Measurements from ENCODE around the gene TSHR.

TSHR gene

DNA sequence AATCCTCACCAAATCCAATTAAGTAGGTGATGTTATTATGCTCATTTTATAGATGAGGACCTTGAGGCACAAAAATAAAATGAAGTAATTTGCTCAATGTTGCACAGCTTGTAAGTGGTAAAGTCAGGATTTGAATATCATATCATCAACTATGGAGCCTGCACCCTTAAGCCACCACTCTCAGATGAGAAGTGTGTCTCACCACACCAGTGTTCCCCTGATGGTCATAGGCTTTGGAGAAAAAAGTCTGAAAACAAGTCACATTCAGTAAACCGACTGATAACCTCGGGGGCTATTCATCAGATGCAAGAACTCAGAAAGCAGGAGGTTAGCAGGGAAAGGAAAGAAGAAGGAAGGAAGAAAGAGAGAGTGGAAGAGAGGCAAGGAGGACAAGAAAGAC is 2.8 kb downstream of the TSHR start:
- no peak for DNase-seq (ENCODE audit: low read depth)
- TF ChIP-seq, protein P1, sequence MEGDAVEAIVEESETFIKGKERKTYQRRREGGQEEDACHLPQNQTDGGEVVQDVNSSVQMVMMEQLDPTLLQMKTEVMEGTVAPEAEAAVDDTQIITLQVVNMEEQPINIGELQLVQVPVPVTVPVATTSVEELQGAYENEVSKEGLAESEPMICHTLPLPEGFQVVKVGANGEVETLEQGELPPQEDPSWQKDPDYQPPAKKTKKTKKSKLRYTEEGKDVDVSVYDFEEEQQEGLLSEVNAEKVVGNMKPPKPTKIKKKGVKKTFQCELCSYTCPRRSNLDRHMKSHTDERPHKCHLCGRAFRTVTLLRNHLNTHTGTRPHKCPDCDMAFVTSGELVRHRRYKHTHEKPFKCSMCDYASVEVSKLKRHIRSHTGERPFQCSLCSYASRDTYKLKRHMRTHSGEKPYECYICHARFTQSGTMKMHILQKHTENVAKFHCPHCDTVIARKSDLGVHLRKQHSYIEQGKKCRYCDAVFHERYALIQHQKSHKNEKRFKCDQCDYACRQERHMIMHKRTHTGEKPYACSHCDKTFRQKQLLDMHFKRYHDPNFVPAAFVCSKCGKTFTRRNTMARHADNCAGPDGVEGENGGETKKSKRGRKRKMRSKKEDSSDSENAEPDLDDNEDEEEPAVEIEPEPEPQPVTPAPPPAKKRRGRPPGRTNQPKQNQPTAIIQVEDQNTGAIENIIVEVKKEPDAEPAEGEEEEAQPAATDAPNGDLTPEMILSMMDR (IDR thresholded peaks at IDR 0.05; ENCODE audit: insufficient read depth, low read depth, low read length, missing control alignments): no peak
- H3K4me3 ChIP-seq (ENCODE audit: low read depth, low read length): no peak overlapping the region

DNA sequence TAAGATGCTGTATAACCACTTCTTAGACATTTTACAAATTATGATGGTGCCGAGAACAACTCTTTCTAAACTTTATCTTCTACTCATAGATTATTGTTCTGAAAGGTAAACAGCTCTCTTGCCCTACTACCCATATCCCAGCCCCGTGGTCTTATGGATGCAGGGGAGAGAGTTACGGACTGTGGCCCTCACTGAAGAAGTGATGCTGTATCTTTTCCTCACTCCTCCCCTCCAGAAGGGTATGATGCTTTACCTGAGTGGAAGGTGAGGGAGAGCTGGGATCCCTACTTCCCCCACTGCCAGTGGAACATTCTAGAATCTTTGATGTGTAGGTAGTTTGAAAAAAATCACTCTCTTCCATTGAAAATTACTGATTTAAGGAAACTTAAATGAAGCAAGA is 3.5 kb downstream of the TSHR start:
- no peak for DNase-seq (ENCODE audit: low read depth)
- TF ChIP-seq, protein P1 (IDR thresholded peaks at IDR 0.05; ENCODE audit: insufficient read depth, low read depth, low read length, missing control alignments): no peak
- no peak overlapping the region for H3K4me3 ChIP-seq (ENCODE audit: low read depth, low read length)

DNA sequence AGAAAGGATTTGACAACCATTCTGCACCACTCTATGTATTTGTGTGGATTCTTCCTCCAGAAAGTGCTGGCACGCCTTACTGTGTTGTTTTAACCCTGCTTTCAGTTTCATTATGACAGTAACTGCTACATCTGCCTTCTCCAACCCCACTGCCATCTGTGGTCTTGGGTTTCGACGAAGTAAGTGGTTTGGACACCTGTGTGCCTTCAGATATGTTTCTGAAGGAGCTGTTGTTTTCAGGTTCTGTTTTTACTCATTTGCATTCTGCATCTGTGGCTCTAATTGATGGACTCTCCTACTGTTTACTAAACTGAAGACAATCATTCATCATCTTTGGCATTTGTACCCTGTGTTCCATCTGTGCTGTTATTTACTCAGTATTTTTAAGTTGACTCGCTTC is 4.1 kb downstream of the TSHR start:
- DNase-seq (ENCODE audit: low read depth): peak; percentile 95
- H3K4me3 ChIP-seq (ENCODE audit: low read depth, low read length): no peak overlapping the region
- TF ChIP-seq, protein P1 (IDR thresholded peaks at IDR 0.05; ENCODE audit: insufficient read depth, low read depth, low read length, missing control alignments): no peak

DNA sequence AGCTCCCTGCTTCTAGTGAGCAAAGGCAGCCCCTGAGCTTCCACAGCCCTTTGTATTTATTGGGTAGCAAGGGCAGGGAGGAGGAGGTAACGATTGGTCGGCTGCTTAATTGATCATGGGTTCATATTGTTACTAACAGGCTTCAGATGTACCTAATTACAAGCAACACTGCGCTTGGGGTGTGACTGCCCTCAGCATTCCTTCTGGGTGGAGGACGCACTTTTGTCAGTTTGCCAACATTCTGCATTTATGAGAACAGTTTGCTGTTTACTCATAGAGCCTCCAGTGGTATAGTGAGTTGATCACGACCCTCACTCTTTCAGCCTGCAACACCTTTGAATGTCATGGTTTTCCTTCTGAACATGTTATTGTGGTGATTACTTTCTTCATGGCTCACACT is 9.6 kb downstream of the TSHR start:
- TF ChIP-seq, protein P1 (IDR thresholded peaks at IDR 0.05; ENCODE audit: insufficient read depth, low read depth, low read length, missing control alignments): no peak
- no peak for DNase-seq (ENCODE audit: low read depth)
- H3K4me3 ChIP-seq (ENCODE audit: low read depth, low read length): no peak overlapping the region

DNA sequence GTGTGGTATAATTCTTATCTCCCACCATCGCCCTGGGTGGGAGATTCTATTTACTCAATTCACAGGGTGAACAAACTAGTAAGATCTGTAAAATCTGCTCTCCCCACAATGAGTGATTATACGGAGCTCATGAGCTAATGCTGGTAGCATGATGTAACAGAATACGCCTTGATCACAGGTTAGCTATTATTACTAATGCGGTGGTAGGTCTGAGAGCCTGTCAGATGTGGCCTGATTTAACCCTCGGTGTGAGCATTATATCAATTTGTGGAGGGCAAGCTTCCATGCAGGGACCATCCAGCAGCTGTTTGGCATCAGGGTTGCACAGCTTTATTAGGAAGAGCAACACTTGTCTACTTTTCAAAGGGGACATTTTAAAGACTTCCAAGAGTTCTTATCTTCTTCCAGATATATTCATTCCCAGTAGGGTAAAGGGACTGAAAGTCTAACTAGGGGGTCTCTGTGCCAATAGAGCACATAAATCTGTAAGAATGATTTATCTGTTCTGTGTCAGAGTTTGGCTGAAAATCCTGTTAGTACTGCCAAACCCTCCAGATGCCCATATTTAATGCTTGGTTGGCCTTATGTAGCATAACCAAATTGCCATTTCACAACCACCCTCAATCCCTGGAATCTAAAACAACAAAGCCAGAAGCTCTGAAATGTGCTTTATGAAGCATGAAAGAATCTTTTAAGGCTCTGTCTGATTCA is 18.7 kb downstream of the TSHR start:
- DNase-seq (ENCODE audit: low read depth): no peak
- TF ChIP-seq, protein P1 (IDR thresholded peaks at IDR 0.05; ENCODE audit: insufficient read depth, low read depth, low read length, missing control alignments): no peak
- H3K4me3 ChIP-seq (ENCODE audit: low read depth, low read length): no peak overlapping the region

DNA sequence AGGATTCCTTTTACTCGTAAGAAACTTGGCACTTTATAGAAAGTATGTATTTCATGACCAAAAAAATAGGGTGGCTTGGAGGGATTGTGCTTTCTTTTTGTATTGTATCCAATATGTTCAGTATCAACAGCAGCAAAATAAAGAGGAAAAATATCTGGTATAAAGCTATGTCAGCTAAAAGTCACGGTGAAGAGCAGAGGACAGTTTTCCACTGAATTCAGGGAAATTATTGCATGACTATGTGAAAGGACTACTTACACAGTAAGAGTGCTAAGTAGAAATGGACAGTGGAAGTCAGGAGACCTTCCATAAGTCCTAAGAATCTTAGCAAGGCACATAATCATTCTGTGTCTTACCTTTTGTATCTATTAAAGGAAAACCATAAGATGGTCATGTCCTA is 19.3 kb downstream of the TSHR start:
- TF ChIP-seq, protein P1 (IDR thresholded peaks at IDR 0.05; ENCODE audit: insufficient read depth, low read depth, low read length, missing control alignments): no peak
- no peak overlapping the region for H3K4me3 ChIP-seq (ENCODE audit: low read depth, low read length)
- no peak for DNase-seq (ENCODE audit: low read depth)

DNA sequence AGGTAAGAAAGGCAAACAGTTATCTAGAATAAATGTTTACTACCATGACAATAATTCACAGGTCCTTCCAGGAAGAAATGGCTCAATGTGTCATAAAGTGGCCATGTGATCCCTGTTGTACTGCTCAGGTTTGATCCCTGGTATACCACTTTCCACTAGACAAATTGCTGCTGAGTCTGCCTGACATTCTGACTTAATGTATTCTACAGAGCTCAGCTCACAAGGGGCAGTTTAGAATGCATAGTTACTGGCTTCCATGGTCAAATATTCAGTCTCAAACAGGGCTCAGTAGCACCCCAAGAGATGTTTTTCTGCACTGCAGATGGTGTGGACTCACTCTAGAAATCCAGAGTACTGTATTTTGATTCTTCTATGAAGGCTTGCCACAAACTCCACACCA is 21.8 kb downstream of the TSHR start:
- DNase-seq (ENCODE audit: low read depth): no peak
- TF ChIP-seq, protein P1 (IDR thresholded peaks at IDR 0.05; ENCODE audit: insufficient read depth, low read depth, low read length, missing control alignments): no peak
- H3K4me3 ChIP-seq (ENCODE audit: low read depth, low read length): no peak overlapping the region
